HG03159 (cell line): ENCODE results near the gene AUTS2.
"Not testable (repeated sequence)": the region's sequence is repeated elsewhere in the genome, so short reads cannot be mapped to it uniquely, and the experiment has no call there.

Experiments
- ATAC-seq: cut with Tn5 transposase; IDR thresholded peaks from one replicate; pipeline ENCODE4 v1.9.1; 2021; ENCODE audit warnings: mild to moderate bottlenecking, moderate library complexity; ENCODE audit not compliant: unreplicated experiment

AUTS2 gene

DNA sequence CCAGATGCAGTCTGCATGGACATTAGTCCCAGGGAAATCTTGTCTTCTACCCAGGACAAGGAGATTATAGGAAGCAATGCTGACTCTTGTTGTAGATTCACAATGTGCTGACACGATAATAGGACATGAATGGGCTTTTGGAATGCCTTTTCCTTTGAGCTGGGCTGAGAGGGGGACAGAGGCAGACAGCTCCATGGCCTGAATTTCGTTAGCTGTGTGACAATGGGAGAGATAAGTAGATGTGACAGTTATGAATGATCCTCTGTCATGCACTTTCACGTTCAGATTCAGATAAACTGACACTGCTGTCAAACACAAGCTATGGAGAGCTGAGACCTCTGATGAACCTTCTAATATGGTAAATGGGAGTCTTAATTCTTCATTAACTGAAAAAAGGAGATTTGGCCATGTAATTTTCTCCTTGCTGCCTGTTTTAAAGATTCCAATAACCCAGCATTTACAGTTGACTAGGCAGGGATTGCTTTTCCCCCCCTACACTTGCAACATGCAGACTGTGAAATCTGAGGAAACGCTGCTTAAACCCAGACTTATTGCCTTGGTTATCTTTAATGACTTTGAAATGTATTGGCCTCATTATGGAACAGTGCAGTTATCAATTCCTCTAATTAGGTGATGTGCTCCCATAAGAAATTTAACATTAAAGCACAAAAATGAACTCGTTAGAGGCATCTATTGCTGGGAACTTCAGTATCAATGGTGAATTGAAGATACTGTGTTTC lies 669.3 kb downstream of the AUTS2 start:
- ATAC-seq: no peak

DNA sequence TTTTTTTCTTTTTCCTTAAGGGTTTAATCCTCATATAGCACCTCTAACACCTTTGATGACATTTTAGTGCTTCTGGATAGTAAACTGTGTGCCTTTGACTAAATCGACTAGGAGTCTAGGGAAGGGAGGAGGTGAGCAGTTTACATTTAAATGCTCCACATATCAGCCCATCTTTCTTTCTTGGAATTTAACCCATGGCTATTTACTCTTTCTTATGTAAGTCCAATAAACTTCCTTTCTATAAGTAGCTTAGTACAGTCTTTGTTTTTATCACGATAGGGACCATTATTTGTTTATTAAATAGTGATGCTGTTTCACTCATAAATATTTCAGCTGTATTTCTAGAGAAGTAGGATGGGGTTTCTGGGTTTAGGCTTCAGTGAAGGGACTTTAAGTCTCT lies 669.9 kb downstream of the AUTS2 start:
- no peak for ATAC-seq

DNA sequence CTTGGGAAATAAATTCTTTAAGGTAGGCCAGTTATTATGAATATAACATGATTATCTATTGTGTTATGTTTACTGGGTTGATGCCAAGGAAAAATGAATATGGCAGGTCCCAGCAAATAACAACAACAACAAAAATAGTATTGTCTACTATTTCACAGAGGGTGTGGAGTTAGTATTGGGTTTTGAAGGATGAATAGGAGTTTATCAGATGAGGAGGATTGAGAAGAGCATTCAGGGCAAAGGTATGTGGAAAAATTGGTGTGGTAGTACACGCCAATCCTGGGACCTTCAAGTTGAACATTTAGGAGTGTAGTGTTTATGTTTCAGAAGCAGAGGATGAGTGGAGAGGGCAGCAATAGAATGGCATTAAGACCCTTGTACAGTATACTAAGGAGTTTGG lies 671.9 kb downstream of the AUTS2 start:
- ATAC-seq: no peak

DNA sequence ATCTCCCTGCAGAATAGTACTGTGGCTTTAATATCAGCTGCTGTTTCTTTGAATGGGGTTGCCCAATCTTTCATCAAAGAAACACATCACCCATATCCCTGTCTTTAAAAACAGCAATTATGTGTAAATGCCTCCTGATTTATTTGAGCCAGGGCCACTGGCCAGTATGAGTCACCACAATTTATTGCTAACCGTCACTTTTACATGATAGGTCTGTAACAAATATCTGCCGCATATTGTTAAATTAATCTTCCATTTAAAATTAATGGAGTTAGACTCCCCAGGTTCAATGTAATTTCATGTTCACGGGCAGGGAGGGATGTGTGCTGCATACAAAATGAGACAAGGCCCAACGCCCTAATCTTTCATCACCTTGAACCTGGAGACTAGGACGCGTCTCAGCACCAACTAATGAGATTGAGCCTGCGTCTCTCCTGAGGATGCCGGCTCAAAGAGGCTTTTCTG lies 673.4 kb downstream of the AUTS2 start:
- no peak for ATAC-seq

DNA sequence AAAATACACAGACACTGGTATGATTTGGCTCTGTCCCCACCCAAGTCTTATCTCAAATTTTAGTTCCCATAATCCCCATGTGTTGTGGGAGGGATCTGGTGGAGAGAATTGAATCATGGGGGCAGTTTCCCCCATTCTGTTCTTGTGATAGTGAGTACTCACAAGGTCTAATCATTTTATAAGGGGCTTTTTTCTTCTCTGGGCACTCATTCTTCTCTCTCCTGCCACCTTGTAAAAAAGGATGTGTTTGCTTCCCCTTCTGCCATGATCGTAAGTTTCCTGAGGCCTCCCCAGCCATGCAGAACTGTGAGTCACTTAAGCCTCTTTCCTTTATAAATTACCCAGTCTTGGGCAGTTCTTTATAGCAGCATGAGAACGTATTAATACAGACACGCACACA lies 677.3 kb downstream of the AUTS2 start:
- not testable (repeated sequence) for ATAC-seq

DNA sequence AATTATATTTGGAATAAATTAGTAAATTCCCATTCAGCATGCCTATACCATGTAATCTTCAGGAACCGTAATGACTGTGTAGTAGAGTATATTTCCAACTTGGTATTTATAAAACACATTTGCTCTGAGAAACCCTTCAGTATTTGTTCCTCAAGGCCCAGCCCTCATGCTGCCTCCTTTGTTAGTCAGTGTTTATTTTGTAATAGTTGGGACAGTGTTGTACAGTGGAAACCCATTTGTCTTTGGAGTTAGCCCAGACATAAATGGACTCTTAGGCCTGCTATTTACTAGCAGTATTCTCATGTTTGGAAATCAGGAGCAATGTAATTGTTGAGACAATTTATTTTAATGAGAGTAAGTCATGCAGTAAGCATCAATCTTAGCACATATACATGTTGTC lies 686.9 kb downstream of the AUTS2 start:
- no peak for ATAC-seq

DNA sequence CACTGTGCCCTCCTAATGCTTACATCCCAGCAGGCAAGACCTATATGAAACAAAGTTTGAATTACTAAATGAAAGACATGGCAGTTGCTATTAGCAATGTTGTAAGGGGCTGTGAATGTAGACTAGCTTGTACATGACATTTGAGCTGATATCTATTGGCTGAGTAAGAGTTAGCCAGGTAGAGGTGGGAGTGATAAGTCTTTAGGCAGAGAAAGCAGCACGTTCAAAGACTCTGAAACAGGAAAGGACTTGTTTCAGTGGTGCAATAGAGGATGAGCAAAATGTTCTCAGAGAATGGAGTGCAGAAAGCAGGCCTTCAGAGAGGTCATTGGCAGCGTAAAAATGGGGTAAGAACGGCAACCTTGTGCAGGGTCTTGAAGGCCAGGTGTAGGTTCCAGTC lies 687.6 kb downstream of the AUTS2 start:
- no peak for ATAC-seq

DNA sequence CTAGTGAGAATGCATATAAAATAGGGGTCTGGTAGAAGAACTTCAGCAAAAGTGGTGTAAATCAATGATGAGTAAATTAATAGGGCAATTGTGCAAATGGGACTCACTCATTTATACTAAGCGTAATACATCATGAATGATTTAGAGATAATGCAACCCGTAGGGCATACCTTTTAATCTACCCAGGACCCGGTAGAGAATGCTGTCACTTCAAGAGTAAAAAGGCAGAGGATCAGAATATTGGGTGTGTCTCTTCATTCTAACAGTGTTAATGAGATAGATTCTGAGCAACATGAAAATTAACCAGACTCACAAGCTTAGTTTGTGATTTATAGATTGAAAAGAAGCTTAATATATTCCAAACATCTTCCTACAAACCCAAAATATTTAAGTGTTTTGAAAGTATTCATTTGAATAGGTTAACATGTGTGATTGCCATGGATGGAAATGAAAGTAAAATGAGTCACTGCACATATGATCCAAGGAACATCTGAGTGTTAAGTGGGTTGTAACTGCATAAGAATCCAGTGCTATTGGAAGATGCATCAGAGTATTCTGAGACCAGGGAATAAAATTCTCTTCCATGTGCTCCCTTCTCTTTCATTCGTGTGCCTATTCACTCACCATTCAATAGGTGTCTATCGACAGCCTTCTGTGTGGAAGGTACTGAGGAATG lies 690.6 kb downstream of the AUTS2 start:
- no peak for ATAC-seq

DNA sequence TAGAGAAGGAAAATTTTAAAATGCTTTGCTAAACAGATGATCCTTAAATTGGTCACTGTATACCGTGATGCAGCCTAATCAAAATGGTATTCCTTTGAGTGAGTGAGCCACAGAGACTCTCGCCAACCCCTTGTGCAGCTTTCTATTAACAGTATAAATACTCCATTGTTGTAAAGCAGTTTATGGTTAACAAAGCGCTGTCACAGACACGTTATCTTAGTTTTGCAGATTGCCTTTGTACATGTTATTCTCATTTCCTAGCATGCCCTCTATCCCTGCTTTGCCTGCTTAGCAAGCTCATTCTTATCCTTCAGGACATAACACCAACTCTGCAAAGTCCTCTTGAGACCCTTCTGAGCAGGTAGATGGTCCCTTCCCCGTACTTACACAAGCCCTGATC lies 694.4 kb downstream of the AUTS2 start:
- no peak for ATAC-seq

DNA sequence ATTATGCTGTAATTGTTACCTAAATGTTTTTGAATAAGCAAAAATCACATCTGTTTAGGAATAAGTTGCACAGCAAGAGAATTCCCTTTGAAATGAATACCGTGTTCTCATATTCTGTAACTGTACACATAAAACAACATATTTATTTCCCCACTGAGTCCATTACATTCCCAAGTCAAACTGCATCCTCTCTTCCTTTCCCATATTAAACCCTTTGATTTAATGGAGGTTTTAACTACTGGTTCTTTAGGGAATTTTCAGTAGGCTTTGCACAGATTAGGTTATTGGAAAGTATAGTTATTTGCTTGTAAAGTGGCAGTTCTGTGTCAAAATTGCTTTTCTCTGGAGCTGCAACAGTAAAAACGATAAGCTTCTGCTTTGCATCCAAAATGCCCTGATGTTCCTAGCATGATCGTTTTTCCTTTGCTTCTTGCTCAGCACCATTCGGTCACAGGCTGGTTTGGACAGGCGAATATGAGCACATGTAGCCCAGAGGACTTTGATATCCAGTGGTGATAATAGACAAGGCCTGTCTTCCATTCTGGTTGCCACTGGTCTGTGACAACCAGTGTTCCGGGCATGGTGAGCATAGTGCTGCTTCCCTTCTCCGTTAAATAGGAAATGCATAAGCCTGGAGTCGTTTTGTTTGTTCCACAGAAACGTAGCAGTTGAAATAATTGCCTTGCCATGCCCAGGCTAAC lies 696.1 kb downstream of the AUTS2 start:
- no peak for ATAC-seq

DNA sequence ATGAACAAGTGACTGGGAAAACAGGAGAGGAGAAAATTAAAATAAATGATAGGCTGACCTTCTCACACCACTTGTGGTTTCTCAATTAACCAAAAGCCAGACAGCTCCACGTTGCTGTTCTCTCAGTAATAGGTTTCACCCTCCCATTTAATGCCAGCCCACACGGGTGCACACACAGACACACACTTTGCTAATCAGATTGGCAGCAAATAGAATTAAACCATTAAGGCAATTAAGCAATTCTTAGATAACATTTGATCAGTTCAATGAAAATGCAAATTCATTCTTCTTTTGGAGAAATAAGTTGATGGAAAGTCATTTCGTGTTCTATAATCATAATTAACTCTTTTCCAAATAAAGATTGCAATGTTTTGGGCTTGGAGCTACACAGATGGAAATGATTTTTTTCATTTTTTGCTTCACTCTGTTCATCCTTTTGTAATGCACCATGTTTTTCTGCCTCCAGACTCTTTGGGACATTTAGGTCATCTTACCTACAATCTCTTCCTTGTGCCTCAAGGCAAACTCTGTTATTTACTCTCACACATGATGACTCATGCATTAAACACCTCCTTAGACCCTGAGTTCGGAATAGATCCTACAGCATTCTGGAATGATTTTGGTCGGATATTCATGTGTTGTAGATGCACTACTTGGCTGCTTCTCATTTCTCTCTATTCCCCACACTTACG lies 700.7 kb downstream of the AUTS2 start:
- no peak for ATAC-seq

DNA sequence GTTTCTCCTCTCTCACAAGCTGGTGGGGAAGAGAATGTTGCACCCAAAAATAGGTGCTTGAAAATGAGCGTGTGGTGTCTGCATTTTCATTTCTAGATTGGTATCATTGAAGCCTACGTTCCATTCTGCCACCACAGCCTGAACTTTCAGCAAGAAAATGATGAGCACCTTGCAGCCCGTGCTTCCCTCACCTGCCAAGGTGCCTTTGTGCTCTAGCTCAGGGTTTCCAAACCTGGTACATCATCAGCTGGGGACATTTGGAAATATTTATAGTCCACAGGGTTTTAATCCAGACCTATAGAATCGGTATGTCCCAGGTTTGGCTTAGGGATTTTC lies 701.2 kb downstream of the AUTS2 start:
- ATAC-seq: no peak

DNA sequence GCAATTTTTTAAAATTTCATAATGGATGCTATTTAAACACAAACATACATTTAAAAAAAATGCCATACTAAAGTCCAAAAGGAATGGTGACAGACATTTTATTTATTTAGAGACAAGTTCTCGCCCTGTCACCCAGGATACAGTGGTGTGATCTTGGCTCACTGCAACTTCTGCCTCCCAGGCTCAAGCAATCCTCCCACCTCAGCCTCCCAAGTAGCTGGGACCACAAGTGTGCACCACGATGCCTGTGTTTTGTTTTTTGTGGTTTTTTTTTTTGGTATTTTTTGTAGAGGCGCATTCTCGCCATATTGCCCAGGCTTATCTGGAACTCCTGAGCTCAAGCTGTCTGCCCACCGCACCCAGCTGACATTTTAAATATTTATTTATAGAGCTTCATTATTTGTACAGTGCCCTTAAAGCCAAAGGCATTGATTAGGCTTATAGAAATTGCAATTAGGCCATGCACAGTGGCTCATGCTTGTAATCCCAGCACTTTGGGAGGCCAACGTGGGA lies 703.5 kb downstream of the AUTS2 start:
- ATAC-seq: no peak

DNA sequence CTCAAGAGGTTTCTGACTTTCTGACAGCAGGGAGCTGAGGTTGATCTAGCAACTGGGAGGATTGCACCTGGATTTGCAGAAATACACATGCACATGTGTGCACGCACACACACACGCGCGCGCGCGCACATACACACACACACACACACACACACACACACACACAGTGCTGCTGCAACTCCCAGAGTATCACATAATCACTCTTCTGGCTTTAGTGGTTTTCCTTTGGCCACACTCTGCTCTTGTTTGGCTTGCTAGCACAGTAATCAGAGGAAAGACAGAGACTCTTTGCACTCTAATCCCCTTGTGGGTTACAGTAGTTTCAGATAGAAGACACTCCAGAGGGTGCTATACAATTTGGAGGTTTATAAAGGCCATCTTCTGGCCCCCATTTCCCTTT lies 705.0 kb downstream of the AUTS2 start:
- no peak for ATAC-seq

DNA sequence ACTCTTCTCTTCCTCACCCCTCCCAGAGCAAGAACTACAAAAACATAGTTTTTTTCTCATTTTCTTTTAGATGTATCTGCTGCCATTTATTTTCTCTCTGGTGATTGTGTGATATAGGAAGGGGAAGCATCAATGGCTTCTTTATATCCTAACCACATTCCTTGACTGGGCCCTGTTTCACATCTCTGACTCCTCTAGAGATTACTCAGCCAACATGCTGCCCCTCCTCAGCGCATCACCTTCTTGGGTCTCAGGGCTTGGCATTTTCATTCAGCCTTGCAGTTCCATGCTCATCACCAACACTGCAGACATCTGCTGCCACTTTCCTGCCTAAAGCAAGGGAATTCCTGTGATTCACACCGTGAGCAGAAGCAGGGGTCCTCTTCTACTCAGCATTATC lies 705.5 kb downstream of the AUTS2 start:
- no peak for ATAC-seq

DNA sequence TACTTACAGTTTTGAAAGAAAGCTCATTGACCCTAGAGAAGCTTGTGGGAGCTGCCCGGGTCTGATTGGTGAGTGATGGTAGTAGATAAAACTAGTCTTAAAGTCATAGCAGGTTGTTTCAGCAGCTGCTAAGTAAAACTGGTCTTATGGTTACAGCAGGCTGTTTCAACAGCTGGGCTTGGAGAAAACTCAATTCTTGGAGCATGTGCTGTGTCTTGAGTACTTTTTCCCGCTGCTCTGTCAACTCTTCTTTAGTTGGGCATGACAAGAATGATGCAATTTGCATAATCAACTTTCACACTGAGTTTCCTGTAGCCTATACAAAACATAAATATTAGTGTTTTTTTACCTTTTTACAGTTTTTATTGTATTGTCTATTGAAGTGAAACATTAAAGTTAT lies 707.9 kb downstream of the AUTS2 start:
- ATAC-seq: no peak

DNA sequence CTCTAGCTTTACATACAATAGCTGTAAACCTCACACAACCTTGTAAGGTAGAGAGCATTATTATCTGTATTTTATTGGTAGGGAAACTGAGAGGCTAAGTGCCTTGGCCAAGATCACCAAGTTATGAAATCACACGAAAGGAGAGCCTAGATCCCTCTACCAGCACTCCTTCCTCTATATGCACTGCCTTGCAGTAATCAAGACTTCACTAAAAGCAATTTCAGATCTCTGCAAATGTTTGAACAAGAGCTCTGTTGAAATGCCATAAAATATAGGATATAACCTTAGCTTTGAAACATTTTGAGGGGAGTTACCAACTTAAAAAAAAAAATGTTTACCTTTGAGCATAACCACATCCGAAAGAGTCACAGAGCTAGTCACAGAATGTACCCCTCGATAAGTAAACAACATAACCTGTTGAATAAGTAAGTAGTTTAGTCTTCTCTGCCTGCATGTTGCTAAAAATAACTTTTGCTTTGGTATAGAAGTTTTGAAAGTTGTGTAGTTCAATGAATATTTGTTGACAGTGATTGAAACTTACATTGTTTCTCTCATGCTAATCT lies 709.4 kb downstream of the AUTS2 start:
- ATAC-seq: no peak

DNA sequence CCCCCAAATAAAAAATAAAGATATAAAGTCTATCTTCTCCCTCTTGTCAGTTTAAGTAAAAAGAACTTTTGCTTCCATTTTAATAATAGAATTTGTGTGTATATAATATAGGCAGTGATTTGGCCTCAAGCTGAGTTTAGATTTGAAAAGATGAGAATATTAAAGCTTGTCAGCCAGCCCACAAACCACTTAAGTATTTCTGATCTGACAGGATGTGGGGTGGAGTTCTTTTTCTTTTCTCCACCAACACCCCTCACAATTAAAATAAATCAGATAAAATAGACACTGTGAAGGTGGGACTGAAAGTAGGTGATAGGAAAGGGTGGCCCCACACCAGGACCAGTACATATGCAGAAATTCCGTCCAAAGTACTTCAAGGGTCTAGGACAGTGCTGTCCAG lies 714.1 kb downstream of the AUTS2 start:
- ATAC-seq: no peak

DNA sequence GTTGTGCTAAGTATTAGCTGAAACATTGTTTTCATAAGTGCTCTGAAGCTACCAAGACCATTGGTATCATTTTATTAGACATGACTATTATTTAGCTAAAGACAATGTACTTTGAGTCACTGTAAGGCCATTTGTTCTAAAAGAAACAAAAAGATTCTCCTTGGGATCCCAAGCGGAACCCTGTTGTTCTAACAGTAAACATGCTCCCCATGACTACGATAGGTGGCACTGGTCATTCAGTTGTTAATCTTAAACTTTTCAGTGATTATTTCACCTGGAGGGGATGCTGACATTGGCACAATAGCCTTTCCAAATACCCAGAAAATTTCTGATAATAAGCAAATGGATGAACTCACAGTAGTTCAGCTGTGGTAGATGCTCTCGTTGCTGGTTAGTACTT lies 715.0 kb downstream of the AUTS2 start:
- no peak for ATAC-seq

DNA sequence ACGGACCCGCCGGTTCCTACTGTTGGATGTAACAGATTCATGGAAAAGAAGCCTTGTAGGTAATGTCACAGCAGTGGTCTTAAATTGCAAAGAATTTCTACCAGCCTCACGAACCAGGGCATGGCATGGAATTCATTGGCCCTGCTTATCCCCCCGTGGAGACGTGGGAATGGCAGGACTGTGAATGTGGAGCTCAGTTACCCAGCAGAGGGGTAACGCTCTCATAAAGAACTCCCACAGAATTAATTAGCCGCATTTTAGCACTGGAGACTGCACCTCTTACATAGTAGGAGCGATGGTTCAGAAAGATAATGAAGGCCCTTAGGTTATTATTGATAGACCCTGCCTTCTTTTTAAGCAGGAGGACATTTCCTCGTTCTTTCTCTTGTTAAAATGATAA lies 715.4 kb downstream of the AUTS2 start:
- no peak for ATAC-seq

DNA sequence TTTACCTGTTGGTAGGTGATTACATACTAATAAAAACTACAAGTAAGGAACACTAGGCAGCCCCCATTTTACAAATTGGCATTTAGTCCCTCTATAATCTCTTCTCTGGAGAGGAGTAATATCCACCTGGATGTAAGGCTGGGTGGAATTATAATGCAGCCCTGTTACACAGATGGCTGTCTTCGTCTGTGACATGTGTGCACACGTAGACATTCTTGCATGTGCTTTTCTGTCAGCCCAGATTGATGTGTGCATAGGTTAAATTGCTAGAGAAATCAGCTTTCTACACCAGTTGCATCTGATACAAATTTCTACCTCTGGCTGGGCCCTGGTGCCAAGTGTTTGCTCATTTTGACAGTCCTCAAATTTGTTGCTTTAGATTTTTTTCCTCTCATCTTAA lies 715.9 kb downstream of the AUTS2 start:
- ATAC-seq: no peak
